GM19193 (cell line): Measurements from ENCODE around the gene MERTK.

Source experiments
- POLR2A ChIP-seq: IDR thresholded peaks from 4 replicates; pipeline ENCODE4 v1.6.1; 2011; ENCODE audit not compliant: insufficient read depth, insufficient read length; ENCODE audit errors: extremely low read depth

Gene MERTK

GRCh38 chr2:112019569-112019982 lies 121.2 kb downstream of the MERTK start:
- no peak for TF ChIP-seq POLR2A

GRCh38 chr2:112020561-112020960 lies 122.2 kb downstream of the MERTK start:
- TF ChIP-seq POLR2A, result no peak

GRCh38 chr2:112021290-112021689 lies 122.9 kb downstream of the MERTK start:
- no peak for TF ChIP-seq POLR2A

- TF ChIP-seq POLR2A, result no peak
Measured at GRCh38 chr2:112021781-112022231, 123.4 kb downstream of the MERTK start.

GRCh38 chr2:112023707-112024106 lies 125.3 kb downstream of the MERTK start:
- TF ChIP-seq POLR2A, result no peak

- TF ChIP-seq POLR2A, result no peak
Measured at GRCh38 chr2:112024231-112024630, 125.8 kb downstream of the MERTK start.

GRCh38 chr2:112024896-112025491 lies 126.6 kb downstream of the MERTK start:
- no peak for TF ChIP-seq POLR2A

- TF ChIP-seq POLR2A, result no peak
Measured at GRCh38 chr2:112026509-112026908, 128.1 kb downstream of the MERTK start.

- no peak for TF ChIP-seq POLR2A
Measured at GRCh38 chr2:112027767-112028166, 129.4 kb downstream of the MERTK start.

GRCh38 chr2:112029164-112029563 lies 130.8 kb downstream of the MERTK start:
- TF ChIP-seq POLR2A, result no peak

- TF ChIP-seq POLR2A, result no peak
Measured at GRCh38 chr2:112031473-112032223, 133.2 kb downstream of the MERTK start.

GRCh38 chr2:112032224-112032586 lies 133.8 kb downstream of the MERTK start:
- TF ChIP-seq POLR2A, result no peak

GRCh38 chr2:112032689-112033465 lies 134.5 kb downstream of the MERTK start:
- no peak for TF ChIP-seq POLR2A

GRCh38 chr2:112033600-112033999 lies 135.2 kb downstream of the MERTK start:
- no peak for TF ChIP-seq POLR2A

- no peak for TF ChIP-seq POLR2A
Measured at GRCh38 chr2:112034924-112035323, 136.5 kb downstream of the MERTK start.
